H1 (cell line): Measurements from ENCODE around the gene WIPI1. TPM values are rescaled to one million over a fixed set of nuclear protein-coding genes. Genes with fewer than 3 reads are reported as not detected.

Experiments
- CTCF ChIA-PET: fragments of 300-600 bp; sonication (Branson Sonifier 250); formaldehyde crosslinking; loops from one replicate; lab custom pipeline; 2021; ENCODE audit not compliant: partially characterized antibody; lab: Charles Lee
- POLR2A ChIA-PET: fragments of 300-600 bp; sonication (Branson Sonifier 250); formaldehyde crosslinking; loops from one replicate; lab custom pipeline; 2021; ENCODE audit warnings: inconsistent platforms; ENCODE audit not compliant: partially characterized antibody; lab: Charles Lee
- DNase-seq, 2 experiments: peaks; one replicate each; pipeline versions ENCODE4 v3.0.0 to v3.0.0-alpha.2; 2010 to 2022; ENCODE audit warnings: low spot score in 2 of 2, low read depth in 1 of 2, mixed read lengths in 1 of 2
- FAIRE-seq: peaks from 2 replicates; lab custom pipeline; 2011; peaks lifted over from hg19 to GRCh38; lab: Jason Lieb, UNC
- H2AFZ ChIP-seq: 2 replicates; pipeline ENCODE4 v1.8.1; 2012; ENCODE audit warnings: low read length, inconsistent platforms
- H2AK5ac ChIP-seq: 2 replicates; pipeline ENCODE4 v1.6.1; 2013; ENCODE audit warnings: low read depth, low read length
- H2BK120ac ChIP-seq: replicated peaks from 2 replicates; pipeline ENCODE3; 2013; ENCODE audit warnings: low read depth, low read length, inconsistent platforms
- H2BK12ac ChIP-seq: 2 replicates; pipeline ENCODE4 v1.6.1; 2013; ENCODE audit warnings: low read depth, low read length
- H2BK15ac ChIP-seq: 2 replicates; pipeline ENCODE4 v1.6.1; 2013; ENCODE audit warnings: low read length
- H2BK20ac ChIP-seq: 2 replicates; pipeline ENCODE4 v1.6.1; 2013; ENCODE audit warnings: low read length
- H2BK5ac ChIP-seq: 2 replicates; pipeline ENCODE4 v1.6.1; 2013; ENCODE audit warnings: low read depth, low read length
- H3K14ac ChIP-seq: 2 replicates; pipeline ENCODE4 v1.6.1; 2013; ENCODE audit warnings: inconsistent platforms; ENCODE audit not compliant: insufficient read length
- H3K18ac ChIP-seq: 2 replicates; pipeline ENCODE4 v1.6.1; 2013; ENCODE audit warnings: low read length; ENCODE audit errors: extremely low read depth
- H3K23ac ChIP-seq: 2 replicates; pipeline ENCODE4 v1.6.1; 2013; ENCODE audit warnings: inconsistent platforms; ENCODE audit not compliant: insufficient read length
- H3K23me2 ChIP-seq: 2 replicates; pipeline ENCODE4 v1.6.1; 2013; ENCODE audit warnings: low read depth, low read length
- H3K27ac ChIP-seq: 2 replicates; pipeline ENCODE4 v1.6.1; 2011; ENCODE audit warnings: low read depth, low read length, inconsistent platforms
- H3K27me3 ChIP-seq, 4 experiments: replicated peaks in 1 of 4; 1 replicate in 1 of 4; 2 replicates in 3 of 4; pipeline versions ENCODE4 v1.6.1 to v1.8.1; 2011 to 2013; ENCODE audit warnings: low read length in 3 of 4, mild to moderate bottlenecking in 3 of 4, inconsistent platforms in 2 of 4, mixed read lengths in 2 of 4, moderate library complexity in 1 of 4; ENCODE audit not compliant: control insufficient read depth in 3 of 4, insufficient read depth in 3 of 4; ENCODE audit errors: extremely low read depth in 1 of 4
- H3K36me3 ChIP-seq, 4 experiments: 2 replicates each; pipeline versions ENCODE4 v1.6.1 to v1.8.1; 2011 to 2013; ENCODE audit warnings: mild to moderate bottlenecking in 4 of 4, low read length in 3 of 4, moderate library complexity in 2 of 4, control low read depth in 1 of 4, inconsistent platforms in 1 of 4; ENCODE audit not compliant: insufficient read depth in 4 of 4, control insufficient read depth in 2 of 4
- H3K4ac ChIP-seq: replicated peaks from 2 replicates; pipeline ENCODE3; 2013; ENCODE audit warnings: low read length, low read depth, mixed read lengths, inconsistent platforms; ENCODE audit not compliant: insufficient read length
- H3K4me1 ChIP-seq, 4 experiments: replicated peaks in 1 of 4; 1 replicate in 1 of 4; 2 replicates in 3 of 4; pipeline versions ENCODE4 v1.6.1 to v1.8.1; 2011 to 2013; ENCODE audit warnings: low read length in 3 of 4, inconsistent platforms in 2 of 4, mixed read lengths in 1 of 4; ENCODE audit not compliant: insufficient read depth in 4 of 4, control insufficient read depth in 3 of 4
- H3K4me2 ChIP-seq, 2 experiments: 2 replicates each; pipeline versions ENCODE4 v1.6.1 to v1.8.1; 2011 to 2013; ENCODE audit warnings: low read depth in 2 of 2, low read length in 2 of 2, control low read depth in 1 of 2, inconsistent platforms in 1 of 2, mild to moderate bottlenecking in 1 of 2; ENCODE audit not compliant: insufficient read depth in 1 of 2
- H3K4me3 ChIP-seq, 4 experiments: fragments of 200-600, 300-600 bp in 1 of 4; sonication (generic), shearing (Covaris generic), sonication (Bioruptor Twin) in 1 of 4; 2 replicates each; pipeline versions ENCODE4 v1.5.1 to v1.8.1; 2011 to 2016; ENCODE audit warnings: low read length in 4 of 4, low read depth in 3 of 4, control low read depth in 2 of 4, inconsistent platforms in 2 of 4, mild to moderate bottlenecking in 2 of 4, mixed read lengths in 1 of 4, moderate library complexity in 1 of 4; ENCODE audit not compliant: insufficient read depth in 2 of 4; ENCODE audit errors: extremely low read depth in 1 of 4
- H3K56ac ChIP-seq: replicated peaks from 2 replicates; pipeline ENCODE3; 2013; ENCODE audit warnings: low read depth, mild to moderate bottlenecking, mixed read lengths, low read length, inconsistent platforms; ENCODE audit not compliant: insufficient read length
- H3K79me1 ChIP-seq: 2 replicates; pipeline ENCODE4 v1.6.1; 2013; ENCODE audit warnings: low read depth, low read length, control low read depth
- H3K79me2 ChIP-seq, 2 experiments: 2 replicates each; pipeline versions ENCODE4 v1.6.1 to v1.8.1; 2012 to 2013; ENCODE audit warnings: low read length in 2 of 2, mild to moderate bottlenecking in 2 of 2, inconsistent platforms in 1 of 2; ENCODE audit not compliant: insufficient read depth in 2 of 2, control insufficient read depth in 1 of 2
- H3K9ac ChIP-seq, 4 experiments: replicated peaks in 1 of 4; 1 replicate in 1 of 4; 2 replicates in 3 of 4; pipeline versions ENCODE4 v1.6.1 to v1.8.1; 2011 to 2013; ENCODE audit warnings: low read depth in 3 of 4, low read length in 3 of 4, control low read depth in 2 of 4, mild to moderate bottlenecking in 2 of 4, moderate library complexity in 2 of 4, inconsistent platforms in 1 of 4; ENCODE audit errors: extremely low read depth in 1 of 4
- H3K9me3 ChIP-seq, 2 experiments: 2 replicates each; pipeline versions ENCODE4 v1.6.1 to v1.8.1; 2012 to 2013; ENCODE audit warnings: mild to moderate bottlenecking in 2 of 2, moderate library complexity in 2 of 2, control low read depth in 1 of 2, inconsistent platforms in 1 of 2, low read depth in 1 of 2, low read length in 1 of 2, mixed read lengths in 1 of 2; ENCODE audit not compliant: insufficient read depth in 2 of 2
- H4K20me1 ChIP-seq, 2 experiments: replicated peaks in 1 of 2; 2 replicates each; pipeline versions ENCODE3 to v1.8.1; 2011 to 2013; ENCODE audit warnings: inconsistent platforms in 2 of 2, low read length in 2 of 2, mild to moderate bottlenecking in 1 of 2; ENCODE audit not compliant: insufficient read depth in 2 of 2, control insufficient read depth in 1 of 2
- H4K5ac ChIP-seq: 2 replicates; pipeline ENCODE4 v1.6.1; 2013; ENCODE audit warnings: low read length, low read depth, mixed read lengths, inconsistent platforms; ENCODE audit not compliant: insufficient read length
- H4K8ac ChIP-seq: 2 replicates; pipeline ENCODE4 v1.8.0; 2013; ENCODE audit warnings: mild to moderate bottlenecking, moderate library complexity, low read length, inconsistent platforms; ENCODE audit not compliant: insufficient read depth; ENCODE audit errors: extremely low read depth
- H4K91ac ChIP-seq: replicated peaks from 2 replicates; pipeline ENCODE3; 2013; ENCODE audit warnings: low read length, mixed read lengths, inconsistent platforms; ENCODE audit not compliant: insufficient read length
- BRCA1 ChIP-seq: IDR thresholded peaks from 2 replicates; pipeline ENCODE4 v1.6.1; 2012; ENCODE audit warnings: low read depth, low read length, improper control_type of control experiment
- CHD1 ChIP-seq: IDR thresholded peaks from 2 replicates; pipeline ENCODE4 v1.6.1; 2012; ENCODE audit warnings: low read depth, low read length, improper control_type of control experiment
- FOSL1 ChIP-seq: IDR thresholded peaks from 2 replicates; pipeline ENCODE4 v1.6.1; 2011; ENCODE audit warnings: mild to moderate bottlenecking, low read depth, low read length, moderate library complexity; ENCODE audit not compliant: insufficient read depth
- GTF2F1 ChIP-seq: IDR thresholded peaks from 2 replicates; pipeline ENCODE4 v1.6.1; 2012; ENCODE audit warnings: low read depth, low read length, improper control_type of control experiment, borderline replicate concordance
- NRF1 ChIP-seq: IDR thresholded peaks from 2 replicates; pipeline ENCODE4 v1.6.1; 2011; ENCODE audit warnings: mild to moderate bottlenecking, low read depth, low read length, improper control_type of control experiment
- RBBP5 ChIP-seq: IDR thresholded peaks from 2 replicates; pipeline ENCODE4 v1.7.1; 2012; ENCODE audit warnings: low read depth, mild to moderate bottlenecking, inconsistent platforms, low read length, moderate library complexity, borderline replicate concordance
- SP2 ChIP-seq: IDR thresholded peaks from 2 replicates; pipeline ENCODE4 v1.6.1; 2012; ENCODE audit warnings: mild to moderate bottlenecking, low read length, inconsistent platforms
- SRF ChIP-seq: IDR thresholded peaks from 2 replicates; pipeline ENCODE4 v1.6.1; 2011; ENCODE audit warnings: mild to moderate bottlenecking, low read depth, low read length, moderate library complexity
- WGBS, 2 experiments: shearing (Covaris generic) in 1 of 2; methylation state at CpG; one replicate each; pipeline versions ENCODE4 v1.1.6 to v1.1.7; 2013 to 2015; ENCODE audit warnings: low lambda C conversion rate in 2 of 2, mixed read lengths in 2 of 2, inconsistent platforms in 1 of 2, low coverage in 1 of 2, missing lambda C conversion rate in 1 of 2; ENCODE audit not compliant: insufficient replicate concordance in 2 of 2, insufficient coverage in 1 of 2, insufficient read length in 1 of 2; ENCODE audit errors: extremely low coverage in 1 of 2, missing lambda C conversion rate in 1 of 2; 5-methylcytosine and 5-hydroxymethylcytosine counted together
- polyA plus RNA-seq, 7 experiments: library from polyadenylated mRNA; depleted of rRNA in 3 of 7; stranded (reverse) in 5 of 7; unstranded in 2 of 7; fragments of >200 nt in 5 of 7; fragments of 200-250 nt in 2 of 7; gene quantifications; 1 replicate in 5 of 7; 2 replicates in 1 of 7; 4 replicates in 1 of 7; pipeline versions ENCODE4 v1.2.1 to v1.2.3, GENCODE V29; 2011 to 2013; ENCODE audit warnings: missing spikeins in 2 of 7, mixed read lengths in 2 of 7
- total RNA-seq: library from RNA; stranded (reverse); fragmentation: NEBNext Ultra II Directional; extraction: Animal tissue kit (Norgen Biotek cat#: 25700); gene quantifications from 2 replicates; pipeline ENCODE4 v1.2.1, GENCODE V29; 2021

Gene WIPI1
- total and polyA plus RNA-seq, 2 of the 8 experiments (the other 6 are each of a cell fraction or from before 2014, with no cell fraction given), result 16.6 to 17.4 TPM

- Histone ChIP-seq H3K18ac (no peak overlapping the region), H3K4ac (no peak overlapping the region), H2AK5ac (no peak overlapping the region), H4K20me1 (no peaks in the 10 kb centered on the region), H3K4me1 (peaks cover 0 to 6% (median 1%) of the 10 kb centered on the region in 4 experiments; a peak in 3 of 7 replicates), H3K9ac (no peak overlapping the region), H3K27me3 (no peaks in the 10 kb centered on the region), H3K4me2 (no peak overlapping the region), H3K23ac (no peak overlapping the region), H4K91ac (no peak overlapping the region), H4K8ac (no peak overlapping the region), H2BK20ac (no peak overlapping the region), H3K79me1 (no peaks in the 10 kb centered on the region), H3K23me2 (no peaks in the 10 kb centered on the region), H3K14ac (no peak overlapping the region), H3K79me2 (no peaks in the 10 kb centered on the region), H2BK5ac (no peak overlapping the region), H3K27ac (no peak overlapping the region), H2AFZ (no peak overlapping the region), H4K5ac (no peak overlapping the region), H2BK15ac (no peak overlapping the region), H2BK120ac (no peak overlapping the region), H2BK12ac (no peak overlapping the region), H3K36me3 (no peaks in the 10 kb centered on the region), H3K4me3 (no peak overlapping the region), H3K56ac (no peak overlapping the region), H3K9me3 (no peaks in the 10 kb centered on the region; a peak in 1 of 4 replicates)
- 84% methylated on average over 4 of the region's 4 CpGs; no CpG with 5 or more reads in 1 of the 2 experiments for WGBS, 2 experiments
- ChIA-PET CTCF (interaction anchor here (0.7 to 1.7 kb wide), 10 partner anchors 10 to 196 kb away, joined by 3 to 6 read pairs (median 3); no protein-coding TSS in a partner anchor), POLR2A (no interaction called here)
- FAIRE-seq (no peak), DNase-seq (no peak)
- no peak for TF ChIP-seq SRF
- TF ChIP-seq NRF1, result no peak
- no peak for TF ChIP-seq SP2
- no peak for TF ChIP-seq CHD1
- TF ChIP-seq RBBP5, result no peak
- TF ChIP-seq GTF2F1, result no peak
- TF ChIP-seq FOSL1, result no peak
- no peak for TF ChIP-seq BRCA1
These were observed 38.4 kb downstream of the WIPI1 start for GRCh38 chr17:68418876-68419275.
